Liver (tissue), 3 donors: ENCODE results near the gene ACSL6.

Experiments used
- ATF3 ChIP-seq: IDR thresholded peaks from 2 replicates; pipeline ENCODE4 v1.6.1; 2016; ENCODE audit warnings: antibody characterized with exemption
- CTCF ChIP-seq: fragments of 150-350 bp; IDR thresholded peaks from 2 replicates; pipeline ENCODE4 v1.5.1; 2017; ENCODE audit warnings: improper control_type of control experiment, low read depth, low read length; ENCODE audit not compliant: missing input control
- FOXA1 ChIP-seq: IDR thresholded peaks from 2 replicates; pipeline ENCODE4 v1.6.1; 2016; ENCODE audit warnings: antibody characterized with exemption
- HNF4A ChIP-seq, 2 donors: conservative IDR thresholded peaks; 2 replicates each; pipeline ENCODE4 v1.6.1; 2016; ENCODE audit warnings: antibody characterized with exemption in 2 of 2, mild to moderate bottlenecking in 2 of 2
- JUND ChIP-seq, 2 donors: IDR thresholded peaks; 2 replicates each; pipeline ENCODE4 v1.6.1; 2016; ENCODE audit warnings: antibody characterized with exemption in 2 of 2
- MAX ChIP-seq: IDR thresholded peaks from 2 replicates; pipeline ENCODE4 v1.6.1; 2016; ENCODE audit warnings: antibody characterized with exemption
- RAD21 ChIP-seq, 2 donors: IDR thresholded peaks; 2 replicates each; pipeline ENCODE4 v1.6.1; 2016; ENCODE audit warnings: antibody characterized with exemption in 2 of 2, mild to moderate bottlenecking in 2 of 2
- REST ChIP-seq: IDR thresholded peaks from 2 replicates; pipeline ENCODE4 v1.6.1; 2016; ENCODE audit warnings: antibody characterized with exemption, mild to moderate bottlenecking
- TAF1 ChIP-seq: conservative IDR thresholded peaks from 2 replicates; pipeline ENCODE4 v1.6.1; 2016; ENCODE audit warnings: antibody characterized with exemption, mild to moderate bottlenecking
- donor health status: healthy.
- donor health status: healthy.

- no peak for TF ChIP-seq CTCF
- no peak for TF ChIP-seq RAD21 (IDR thresholded peaks at IDR 0.05)
- TF ChIP-seq FOXA1 = no peak
- TF ChIP-seq ATF3 = no peak
- TF ChIP-seq TAF1 = no peak
- no peak for TF ChIP-seq REST
- TF ChIP-seq MAX = no peak
- no peak for TF ChIP-seq JUND (IDR thresholded peaks at IDR 0.05)
- no peak for TF ChIP-seq HNF4A (conservative IDR thresholded peaks at IDR 0.05)
Observed at GRCh38 chr5:132019337-132019736, 7.9 kb upstream of the ACSL6 start.
